Measurements from ENCODE around the gene MBOAT1.

Gene MBOAT1

DNA sequence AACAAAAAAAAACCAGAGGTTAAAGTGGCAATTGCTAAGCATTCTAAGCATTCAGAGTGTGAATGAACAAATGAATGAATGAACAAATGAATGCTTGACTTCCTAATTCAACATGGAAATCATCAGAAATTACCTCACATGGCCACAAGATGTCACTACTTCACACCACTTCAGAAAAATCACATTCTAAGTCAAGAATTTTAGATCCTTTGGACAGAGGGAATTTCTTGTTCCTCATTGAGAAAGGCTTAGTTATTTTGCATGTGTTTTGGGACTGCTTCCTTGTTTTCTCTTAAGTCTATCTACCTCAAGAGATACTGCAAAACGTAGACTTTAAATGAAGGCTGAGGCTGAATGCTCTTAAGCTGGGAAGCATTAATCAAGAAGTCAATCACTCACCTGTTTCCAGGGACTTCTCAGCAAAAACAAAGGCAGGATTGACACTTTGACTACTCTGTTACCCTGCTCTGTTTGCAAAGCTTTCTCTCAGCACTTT lies 120.2 kb downstream of the MBOAT1 start:
- DNase-seq: no peak

DNA sequence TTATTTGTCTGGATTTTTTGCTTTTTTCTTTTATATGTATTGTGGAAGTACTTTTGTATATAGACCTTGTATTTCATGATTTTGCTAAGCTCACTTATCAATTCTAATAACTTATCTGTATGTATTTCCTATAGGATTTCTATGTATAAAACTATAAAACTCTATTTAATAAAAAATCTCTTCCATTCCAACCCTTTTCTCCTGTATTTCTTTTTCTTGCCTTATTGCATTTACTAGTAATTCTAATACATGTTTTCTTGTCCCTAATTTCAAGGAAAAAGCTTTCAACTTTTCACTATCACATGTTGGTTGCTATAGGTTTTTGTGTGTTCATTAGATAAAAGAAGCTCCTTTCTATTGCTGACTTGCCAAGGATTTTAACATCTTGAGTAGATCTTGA lies 125.3 kb downstream of the MBOAT1 start:
- DNase-seq: no peak

DNA sequence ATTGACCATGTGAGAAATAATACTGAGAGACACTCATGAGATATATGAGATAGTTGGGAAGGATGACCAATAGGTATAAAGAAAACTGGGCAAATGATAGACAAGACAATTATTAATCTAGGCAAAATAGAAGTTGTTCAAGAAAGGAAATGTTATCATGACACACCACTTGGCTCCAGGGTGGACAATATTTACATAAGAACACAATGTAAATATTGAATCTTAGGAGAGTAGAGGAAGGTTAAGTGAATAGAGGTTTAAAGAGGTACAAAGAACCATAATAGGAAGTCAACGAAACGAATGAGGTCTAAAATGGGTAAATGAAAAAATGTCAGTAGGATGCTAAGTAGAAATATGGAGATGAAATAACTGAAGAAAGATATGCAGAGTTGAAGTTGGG lies 126.5 kb downstream of the MBOAT1 start:
- DNase-seq: no peak

DNA sequence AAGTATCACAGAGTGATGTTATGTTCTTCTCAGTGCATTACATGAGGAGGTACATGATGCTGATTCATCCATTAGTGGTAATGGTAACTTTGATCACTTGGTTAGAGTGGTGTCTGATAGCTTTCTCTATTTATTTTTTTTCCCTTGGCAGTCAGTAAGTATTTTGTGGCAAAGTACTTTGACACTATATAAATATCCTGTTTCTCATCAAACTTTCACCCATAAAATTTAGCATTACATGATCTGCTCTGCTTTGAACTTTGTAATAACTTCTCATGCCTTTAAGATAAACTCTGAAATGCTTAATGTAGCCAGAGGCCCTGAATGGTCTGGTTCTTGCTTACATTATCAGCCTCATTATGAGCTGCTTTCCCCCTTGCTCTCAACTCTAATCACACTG lies 127.9 kb downstream of the MBOAT1 start:
- DNase-seq: no peak

DNA sequence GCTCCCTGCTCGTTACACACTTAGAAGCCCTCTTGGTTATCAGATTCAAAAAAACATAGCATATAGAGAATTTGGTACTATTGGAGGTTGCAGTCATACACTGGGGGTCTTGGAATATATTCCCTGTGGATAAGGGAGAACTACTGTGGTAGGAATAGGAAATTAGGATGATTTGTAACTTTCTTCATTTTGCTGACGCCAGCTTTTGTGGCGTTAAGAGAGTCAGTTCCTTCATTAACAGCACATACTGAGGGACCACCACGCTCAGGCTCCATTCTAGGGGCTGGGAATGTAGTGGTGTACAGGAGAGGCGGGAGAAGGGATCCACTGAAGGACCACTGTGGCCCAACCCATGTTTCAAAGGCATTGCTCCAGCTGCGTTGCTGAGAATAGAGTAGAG lies 140.3 kb downstream of the MBOAT1 start:
- no peak for DNase-seq

DNA sequence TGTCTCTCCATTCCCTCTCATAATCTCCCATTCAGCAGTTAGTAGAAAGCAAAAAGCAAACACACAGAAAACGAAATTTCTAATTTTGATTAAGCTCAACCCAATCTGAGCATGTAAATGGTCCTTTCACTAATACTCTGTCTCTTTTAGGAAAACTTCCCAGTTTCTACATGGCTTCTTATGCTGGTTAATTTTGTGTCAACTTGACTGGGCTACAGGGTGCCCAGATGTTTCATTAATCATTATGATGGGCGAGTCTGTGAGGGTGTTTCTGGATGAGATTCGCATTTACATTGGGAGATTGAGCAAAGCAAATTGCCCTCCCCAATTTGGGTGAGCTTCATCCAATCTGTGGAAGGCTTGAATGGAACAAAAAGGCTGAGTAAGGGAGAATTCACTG lies 142.2 kb downstream of the MBOAT1 start:
- no peak for DNase-seq

DNA sequence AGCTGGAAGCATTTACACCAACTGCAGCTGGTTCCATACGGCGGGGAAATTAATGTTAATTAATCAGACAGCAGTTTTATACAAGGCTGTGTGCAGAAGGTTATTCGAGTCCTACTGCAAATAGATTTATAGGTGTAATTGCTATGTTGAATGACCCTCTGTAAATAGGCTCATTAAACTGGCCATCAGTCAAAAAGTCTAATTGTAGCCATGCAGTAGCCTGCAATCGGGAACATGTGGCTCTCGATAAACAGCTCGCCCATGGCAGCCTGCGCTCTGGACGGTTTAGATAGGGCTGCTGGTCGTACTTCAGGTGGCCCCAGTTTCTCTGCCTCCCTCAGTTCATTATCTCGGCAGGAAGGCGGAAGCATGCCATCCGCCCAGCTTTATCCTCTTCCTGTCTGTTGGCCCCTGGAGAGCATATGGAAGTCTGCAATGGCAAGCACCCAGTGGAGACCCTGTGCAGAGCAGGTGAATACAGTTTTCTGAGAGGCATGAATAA lies 143.2 kb downstream of the MBOAT1 start:
- DNase-seq: no peak

DNA sequence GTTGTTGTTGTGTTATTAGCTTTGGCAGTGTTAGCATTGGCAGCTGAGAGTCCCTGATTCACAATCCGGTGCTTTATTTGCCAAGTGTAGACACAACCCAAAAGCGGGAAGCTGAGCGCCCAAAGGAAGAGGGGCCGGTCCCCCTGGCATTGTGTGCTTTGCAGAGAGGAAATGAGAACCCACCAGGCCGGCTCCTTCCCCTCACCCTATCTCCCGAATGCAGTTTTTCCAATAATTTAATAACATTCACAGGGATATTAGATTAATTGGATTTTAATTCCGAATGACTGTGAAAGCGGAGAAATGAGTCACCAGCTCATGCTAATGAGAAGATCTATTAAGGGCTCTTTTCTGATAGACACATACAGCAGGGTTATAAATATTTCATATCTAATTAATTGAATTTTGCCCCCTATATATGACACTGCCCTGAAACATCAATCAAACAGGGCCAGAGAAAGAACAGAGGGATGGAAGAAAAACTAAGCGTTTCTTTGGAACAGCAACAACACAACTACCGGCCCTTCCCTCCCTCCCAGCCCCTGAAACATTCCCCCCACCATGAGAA lies 143.8 kb downstream of the MBOAT1 start:
- no peak for DNase-seq

DNA sequence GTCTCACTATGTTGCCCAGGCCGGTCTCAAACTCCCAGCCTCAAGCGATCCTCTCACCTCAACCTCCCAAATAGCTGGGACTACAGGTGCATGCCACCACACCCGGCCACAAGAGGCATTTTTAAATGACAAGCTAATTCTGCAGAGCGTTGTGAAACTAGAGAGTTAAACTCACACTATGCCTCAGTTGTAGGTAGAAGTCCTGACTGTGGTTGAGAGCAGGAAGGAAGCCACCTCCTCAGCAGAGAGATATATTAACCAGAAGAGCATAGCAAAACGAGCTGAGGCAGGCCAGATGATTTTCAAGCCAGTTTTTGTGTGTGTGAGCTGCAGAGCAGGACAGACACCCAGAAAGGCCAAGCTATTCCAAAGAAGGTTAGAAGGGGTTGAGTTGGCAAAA lies 150.3 kb downstream of the MBOAT1 start:
- DNase-seq: no peak

DNA sequence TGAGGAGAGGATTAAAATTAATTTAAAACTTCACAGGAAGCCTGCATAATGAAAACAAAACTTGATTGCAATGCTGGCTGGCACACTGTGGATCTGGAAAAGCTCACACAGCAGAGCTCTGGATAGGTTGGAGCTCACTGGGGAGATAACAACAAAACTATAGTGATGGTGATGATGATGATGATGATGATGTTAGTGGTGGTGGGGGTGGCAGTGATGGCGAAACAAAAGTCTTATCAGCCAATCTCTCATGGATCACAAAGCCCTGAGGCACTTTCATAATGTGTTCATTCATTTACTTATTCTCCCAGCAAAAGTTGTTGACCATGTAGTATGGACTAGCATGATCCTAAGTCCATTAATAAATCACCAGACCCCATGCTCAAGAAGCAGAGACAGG lies 152.0 kb downstream of the MBOAT1 start:
- no peak for DNase-seq

DNA sequence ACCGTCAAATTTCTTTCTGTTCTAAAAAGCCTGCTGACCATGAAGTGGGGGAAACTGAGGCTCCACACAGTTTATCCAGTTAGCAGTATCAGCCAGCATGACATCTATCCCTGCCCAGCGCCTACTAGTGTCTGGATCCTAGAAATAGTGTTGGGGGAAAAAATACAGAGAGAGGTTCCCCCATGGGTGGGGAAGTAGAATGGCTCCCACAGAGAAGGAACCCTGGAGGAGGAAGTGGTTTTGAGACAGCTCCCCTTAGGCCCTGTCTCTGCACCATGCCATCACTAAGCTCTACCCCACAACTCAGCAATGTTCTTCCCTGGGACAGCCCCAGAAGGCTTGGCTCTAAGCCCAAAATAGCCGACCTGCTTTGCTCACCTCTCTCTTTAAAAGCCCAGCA lies 153.4 kb downstream of the MBOAT1 start:
- DNase-seq: no peak

DNA sequence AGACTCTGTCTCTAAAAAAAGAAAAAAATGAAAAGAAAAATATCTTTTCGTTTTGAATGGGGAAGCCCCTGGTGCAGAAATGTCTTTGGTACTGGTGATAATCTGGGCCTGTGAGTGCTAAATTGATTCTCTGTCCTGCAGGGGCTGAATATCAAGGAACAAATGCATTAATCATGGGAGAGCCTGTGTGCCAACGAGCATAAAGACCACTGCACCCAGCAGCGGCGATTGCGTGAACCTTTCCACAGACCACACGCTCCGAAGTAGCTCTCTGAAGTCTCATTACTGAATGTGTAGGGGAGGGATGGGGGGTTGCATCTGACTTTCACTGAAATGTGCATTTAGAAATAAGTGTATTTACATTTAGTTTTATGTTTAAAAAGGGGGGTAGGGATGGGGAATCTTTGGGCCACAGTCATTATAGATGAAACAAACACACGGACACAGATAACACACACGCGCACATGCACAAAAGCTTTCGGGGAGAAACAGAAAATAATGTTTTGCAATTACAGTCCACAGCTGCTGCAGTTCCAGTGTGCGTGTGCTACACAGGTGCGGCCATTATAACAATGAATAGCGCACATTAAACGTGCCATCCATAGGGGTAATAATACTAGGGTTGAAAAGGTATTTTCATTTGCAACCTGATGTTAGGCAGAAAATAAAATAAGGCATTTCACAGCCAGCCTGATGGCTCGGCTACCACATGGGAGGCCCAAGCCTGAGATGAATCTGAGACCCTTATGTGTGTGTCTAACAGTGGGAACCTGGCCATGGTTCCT lies 154.0 kb downstream of the MBOAT1 start:
- no peak for DNase-seq

DNA sequence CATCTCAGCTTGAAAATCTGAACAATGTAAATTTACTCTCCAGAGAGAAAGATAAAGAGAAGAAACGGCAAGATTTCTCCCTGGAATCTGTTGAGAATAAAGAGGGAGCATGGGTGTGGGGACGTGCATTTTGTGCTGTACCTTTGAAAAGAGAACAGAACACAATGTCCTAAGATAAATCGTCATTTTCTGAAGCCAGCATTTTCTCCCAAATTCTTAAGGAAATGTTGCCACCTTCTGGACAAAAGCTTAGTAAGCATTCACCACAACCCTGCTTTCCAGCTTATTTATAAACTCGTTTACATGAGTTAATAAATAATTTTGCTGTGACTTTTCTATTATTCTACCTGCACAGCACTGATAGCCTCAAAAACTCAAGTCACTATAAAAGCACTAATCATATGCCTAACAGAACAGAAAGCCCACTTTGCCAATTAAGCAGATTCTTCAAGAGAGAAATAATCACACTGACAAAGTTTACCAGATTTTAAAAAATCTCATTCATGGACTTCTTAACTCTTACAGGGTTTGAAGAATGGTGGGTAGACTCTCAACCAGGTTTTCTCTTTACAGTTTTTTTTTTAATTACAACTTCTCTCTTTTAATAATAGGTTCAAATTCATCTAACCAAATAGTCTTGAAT lies 155.8 kb downstream of the MBOAT1 start:
- DNase-seq: no peak

DNA sequence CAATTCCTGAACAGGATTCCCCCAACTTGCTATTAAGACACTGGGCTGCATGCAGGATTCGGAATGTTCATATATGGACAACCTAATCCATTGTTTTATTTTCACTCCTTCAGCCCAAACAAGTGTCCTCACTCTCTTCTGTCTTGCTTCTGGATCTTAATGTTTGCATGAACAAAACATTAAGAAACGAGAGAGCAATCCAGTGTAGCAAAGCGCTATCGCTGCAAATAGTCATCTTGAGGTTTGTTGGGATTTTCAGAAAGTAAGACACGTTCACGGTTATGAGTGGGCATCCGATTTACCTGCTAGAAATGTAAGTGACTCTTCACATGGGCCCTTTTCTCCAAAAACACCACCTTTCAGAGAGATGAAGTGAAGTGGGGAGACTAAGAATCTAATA lies 156.4 kb downstream of the MBOAT1 start:
- no peak for DNase-seq
